H9 (cell line): ENCODE measurements around the gene METRNL. TPM values are rescaled to one million over a fixed set of nuclear protein-coding genes. Genes with fewer than 3 reads are reported as not detected.
"Not testable (repeated sequence)": the region's sequence is repeated elsewhere in the genome, so short reads cannot be mapped to it uniquely, and the experiment has no call there.

Experiments
- DNase-seq: peaks from one replicate; pipeline ENCODE4 v3.0.0-alpha.2; 2017
- H2AFZ ChIP-seq: one replicate; pipeline ENCODE4 v1.6.1; 2013; ENCODE audit warnings: mild to moderate bottlenecking, low read length, control low read depth, moderate library complexity
- H2AK5ac ChIP-seq: 2 replicates; pipeline ENCODE4 v1.6.1; 2013; ENCODE audit warnings: low read length, control low read depth, mixed read lengths; ENCODE audit not compliant: insufficient read length
- H2BK120ac ChIP-seq: one replicate; pipeline ENCODE4 v1.6.1; 2013; ENCODE audit warnings: low read depth, mild to moderate bottlenecking, low read length, control low read depth, inconsistent platforms; ENCODE audit not compliant: poor library complexity, severe bottlenecking
- H2BK12ac ChIP-seq: 2 replicates; pipeline ENCODE4 v1.6.1; 2013; ENCODE audit warnings: low read length, control low read depth, mixed read lengths, low read depth; ENCODE audit not compliant: insufficient read length
- H2BK15ac ChIP-seq: 2 replicates; pipeline ENCODE4 v1.6.1; 2013; ENCODE audit warnings: low read depth, low read length, control low read depth
- H2BK20ac ChIP-seq: one replicate; pipeline ENCODE4 v1.6.1; 2013; ENCODE audit warnings: low read depth, mild to moderate bottlenecking, low read length, control low read depth, inconsistent platforms; ENCODE audit not compliant: poor library complexity, severe bottlenecking
- H2BK5ac ChIP-seq: 2 replicates; pipeline ENCODE4 v1.6.1; 2013; ENCODE audit warnings: low read length, control low read depth, mixed read lengths; ENCODE audit not compliant: insufficient read length
- H3K14ac ChIP-seq: 2 replicates; pipeline ENCODE4 v1.6.1; 2013; ENCODE audit warnings: low read length, control low read depth; ENCODE audit not compliant: insufficient read depth
- H3K18ac ChIP-seq: 2 replicates; pipeline ENCODE4 v1.6.1; 2013; ENCODE audit warnings: low read depth, mild to moderate bottlenecking, mixed read lengths, low read length, control low read depth; ENCODE audit not compliant: insufficient read length
- H3K23ac ChIP-seq: 2 replicates; pipeline ENCODE4 v1.6.1; 2013; ENCODE audit warnings: low read length, control low read depth, mixed read lengths, low read depth; ENCODE audit not compliant: insufficient read length
- H3K23me2 ChIP-seq: 2 replicates; pipeline ENCODE4 v1.6.1; 2013; ENCODE audit warnings: low read depth, mild to moderate bottlenecking, mixed read lengths, low read length, control low read depth; ENCODE audit not compliant: insufficient read length, poor library complexity, severe bottlenecking
- H3K27ac ChIP-seq: 2 replicates; pipeline ENCODE4 v1.5.1; 2013; ENCODE audit warnings: low read length, control low read depth, mixed read lengths, low read depth; ENCODE audit not compliant: insufficient read length
- H3K27me3 ChIP-seq: 2 replicates; pipeline ENCODE4 v1.6.1; 2013; ENCODE audit warnings: low read length, control low read depth, inconsistent platforms; ENCODE audit not compliant: insufficient read depth
- H3K4ac ChIP-seq: 2 replicates; pipeline ENCODE4 v1.6.1; 2013; ENCODE audit warnings: low read depth, mild to moderate bottlenecking, control low read depth, inconsistent platforms, low read length, moderate library complexity
- H3K4me1 ChIP-seq: 2 replicates; pipeline ENCODE4 v1.6.1; 2013; ENCODE audit warnings: low read length, control low read depth, inconsistent platforms; ENCODE audit not compliant: insufficient read depth
- H3K4me2 ChIP-seq: 2 replicates; pipeline ENCODE4 v1.6.1; 2013; ENCODE audit warnings: low read length, control low read depth, mixed read lengths; ENCODE audit not compliant: insufficient read length, insufficient read depth
- H3K56ac ChIP-seq: 2 replicates; pipeline ENCODE4 v1.6.1; 2013; ENCODE audit warnings: low read depth, mild to moderate bottlenecking, mixed read lengths, low read length, control low read depth; ENCODE audit not compliant: insufficient read length
- H3K79me1 ChIP-seq: 2 replicates; pipeline ENCODE4 v1.6.1; 2013; ENCODE audit warnings: low read depth, mild to moderate bottlenecking, moderate library complexity, low read length, control low read depth, inconsistent platforms; ENCODE audit not compliant: insufficient read depth, poor library complexity, severe bottlenecking
- H3K79me2 ChIP-seq: 2 replicates; pipeline ENCODE4 v1.6.1; 2013; ENCODE audit warnings: low read length, control low read depth, inconsistent platforms; ENCODE audit not compliant: insufficient read depth
- H3K9ac ChIP-seq: 2 replicates; pipeline ENCODE4 v1.6.1; 2013; ENCODE audit warnings: low read length, control low read depth, mixed read lengths; ENCODE audit not compliant: insufficient read length; ENCODE audit errors: extremely low read depth
- H3K9me3 ChIP-seq: one replicate; pipeline ENCODE4 v1.6.1; 2013; ENCODE audit warnings: low read depth, low read length, inconsistent platforms; ENCODE audit not compliant: control insufficient read depth
- H3T11ph ChIP-seq: one replicate; pipeline ENCODE4 v1.6.1; 2013; ENCODE audit warnings: mild to moderate bottlenecking, low read length, control low read depth, inconsistent platforms
- H4K20me1 ChIP-seq: one replicate; pipeline ENCODE4 v1.6.1; 2013; ENCODE audit not compliant: control insufficient read depth, insufficient read length, insufficient read depth
- H4K5ac ChIP-seq: 2 replicates; pipeline ENCODE4 v1.6.1; 2013; ENCODE audit warnings: low read depth, mild to moderate bottlenecking, mixed read lengths, low read length, control low read depth; ENCODE audit not compliant: insufficient read length
- H4K8ac ChIP-seq: replicated peaks from 2 replicates; pipeline ENCODE4 v1.6.1; 2013; ENCODE audit warnings: low read length, control low read depth, mixed read lengths, low read depth; ENCODE audit not compliant: insufficient read length
- H4K91ac ChIP-seq: 2 replicates; pipeline ENCODE4 v1.6.1; 2013; ENCODE audit warnings: low read depth, mild to moderate bottlenecking, moderate library complexity, mixed read lengths, low read length, control low read depth; ENCODE audit not compliant: insufficient read length
- H3K27ac Mint-ChIP-seq, 3 experiments: 2 replicates in 2 of 3; 3 replicates in 1 of 3; pipeline ENCODE4 v1.8.0; 2020 to 2021; ENCODE audit warnings: mixed read lengths in 3 of 3, mild to moderate bottlenecking in 1 of 3, moderate library complexity in 1 of 3
- H3K27me3 Mint-ChIP-seq: 2 replicates; pipeline ENCODE4 v1.8.0; 2021; ENCODE audit warnings: low read depth, mild to moderate bottlenecking, moderate library complexity, mixed read lengths
- H3K36me3 Mint-ChIP-seq, 3 experiments: 2 replicates in 2 of 3; 3 replicates in 1 of 3; pipeline ENCODE4 v1.8.0; 2020 to 2021; ENCODE audit warnings: low read depth in 3 of 3, mixed read lengths in 3 of 3; ENCODE audit not compliant: insufficient read depth in 1 of 3
- H3K4me1 Mint-ChIP-seq, 2 experiments: 2 replicates each; pipeline ENCODE4 v1.8.0; 2020; ENCODE audit warnings: mixed read lengths in 2 of 2
- H3K4me3 Mint-ChIP-seq, 2 experiments: 2 replicates in 1 of 2; 3 replicates in 1 of 2; pipeline ENCODE4 v1.8.0; 2020 to 2021; ENCODE audit warnings: mild to moderate bottlenecking in 2 of 2, mixed read lengths in 2 of 2, moderate library complexity in 1 of 2
- H3K9me3 Mint-ChIP-seq, 2 experiments: 2 replicates in 1 of 2; 3 replicates in 1 of 2; pipeline ENCODE4 v1.8.0; 2020; ENCODE audit warnings: mild to moderate bottlenecking in 2 of 2, mixed read lengths in 2 of 2, moderate library complexity in 1 of 2
- CTCF ChIP-seq: fragments of 200-600 bp; sonication (generic); conservative IDR thresholded peaks from 3 replicates; pipeline ENCODE4 v1.8.0; 2021; ENCODE audit warnings: antibody characterized with exemption, mild to moderate bottlenecking
- WGBS: extraction: QIAGEN DNeasy Blood & Tissue Kit; methylation state at CpG from one replicate; pipeline ENCODE4 v1.1.7; 2013; ENCODE audit warnings: missing lambda C conversion rate, low lambda C conversion rate, mixed read lengths; ENCODE audit not compliant: insufficient read length; ENCODE audit errors: extremely low coverage; 5-methylcytosine and 5-hydroxymethylcytosine counted together
- total RNA-seq: library from RNA; stranded (reverse); gene quantifications from 2 replicates; pipeline ENCODE4 v1.2.1, GENCODE V29; 2021

Gene METRNL
- total RNA-seq, 1 experiment from 2014 or later = 21.4 TPM

- 0 out of 7 replicates have a peak overlapping the region, but pooled peaks of 1 of the 3 experiments have one; percentile 53 for H3K27ac Mint-ChIP-seq
Observed at GRCh38 chr17:83065660-83066542, 13.5 kb upstream of the METRNL start.

GRCh38 chr17:83066543-83066890 lies 12.9 kb upstream of the METRNL start:
- not testable (repeated sequence) for H3K4me1 ChIP-seq, H3K79me2 ChIP-seq, H3K56ac ChIP-seq, H2AFZ ChIP-seq, H3K9me3 ChIP-seq, H3K23ac ChIP-seq, H3K27ac Mint-ChIP-seq, H3K4me3 Mint-ChIP-seq, H3K23me2 ChIP-seq, H3K27me3 Mint-ChIP-seq, H3K18ac ChIP-seq, H3K14ac ChIP-seq, H3K27ac ChIP-seq, H3K79me1 ChIP-seq, H4K91ac ChIP-seq, H3K9ac ChIP-seq, H2BK120ac ChIP-seq, H2BK20ac ChIP-seq, H2AK5ac ChIP-seq, H4K5ac ChIP-seq, H2BK12ac ChIP-seq, H3K27me3 ChIP-seq, H3T11ph ChIP-seq, H2BK5ac ChIP-seq, H3K4me1 Mint-ChIP-seq, H2BK15ac ChIP-seq, H3K4me2 ChIP-seq, H4K20me1 ChIP-seq, H3K4ac ChIP-seq, H3K36me3 Mint-ChIP-seq, DNase-seq, H4K8ac ChIP-seq, H3K9me3 Mint-ChIP-seq
- no CpG with 5 or more reads among the region's 19 CpGs for WGBS

More at GRCh38 chr17:83065660-83066542, 13.5 kb upstream of the METRNL start:
- Mint-ChIP-seq H3K4me3 (no peak overlapping the region), H3K9me3 (0 out of 5 replicates have a peak, but pooled peaks cover 0 to 2% of the 10 kb centered on the region in 2 experiments), H3K27me3 (no peaks in the 10 kb centered on the region; the same call in none of the 2 replicates), H3K4me1 (0 out of 4 replicates have a peak, but pooled peaks cover 0 to 5% of the 10 kb centered on the region in 2 experiments), H3K36me3 (no peaks in the 10 kb centered on the region)
- Histone ChIP-seq H4K8ac (no peak overlapping the region), H3K9ac (no peak overlapping the region), H3K9me3 (no peaks in the 10 kb centered on the region), H2BK12ac (no peak overlapping the region), H2BK20ac (no peak overlapping the region), H3K4me1 (no peaks in the 10 kb centered on the region), H3K23me2 (no peaks in the 10 kb centered on the region), H3K27ac (no peak overlapping the region), H4K91ac (no peak overlapping the region), H2BK15ac (no peak overlapping the region), H4K5ac (no peak overlapping the region), H3K27me3 (no peaks in the 10 kb centered on the region), H2AFZ (no peak overlapping the region), H3K18ac (no peak overlapping the region), H2BK5ac (no peak overlapping the region), H3K14ac (no peak overlapping the region), H2BK120ac (no peak overlapping the region), H3K56ac (no peak overlapping the region), H3K4me2 (no peak overlapping the region), H2AK5ac (no peak overlapping the region), H3T11ph (no peak overlapping the region), H3K79me2 (no peaks in the 10 kb centered on the region), H3K79me1 (no peaks in the 10 kb centered on the region), H3K4ac (no peak overlapping the region), H4K20me1 (no peaks in the 10 kb centered on the region), H3K23ac (no peak overlapping the region)
- no peak for TF ChIP-seq CTCF
- no CpG with 5 or more reads among the region's 39 CpGs for WGBS
- no peak for DNase-seq
